HG02571 (cell line): ENCODE results near the gene PHKG1.
"Not testable (repeated sequence)": the region's sequence is repeated elsewhere in the genome, so short reads cannot be mapped to it uniquely, and the experiment has no call there.

Experiments
- ATAC-seq: cut with Tn5 transposase; IDR thresholded peaks from one replicate; pipeline ENCODE4 v1.9.1; 2021; ENCODE audit warnings: mild to moderate bottlenecking, moderate library complexity; ENCODE audit not compliant: unreplicated experiment

The PHKG1 gene

GRCh38 chr7:56083150-56083785 is 9.5 kb downstream of the PHKG1 start:
- ATAC-seq: no peak

- ATAC-seq: no peak
Observed at GRCh38 chr7:56081626-56082340, 11.0 kb downstream of the PHKG1 start.

- ATAC-seq: not testable (repeated sequence)
Observed at GRCh38 chr7:56080726-56081435, 11.9 kb downstream of the PHKG1 start.

GRCh38 chr7:56079450-56080185 is 13.1 kb downstream of the PHKG1 start:
- ATAC-seq: no peak

- ATAC-seq: no peak
Observed at GRCh38 chr7:56078196-56078595, 14.6 kb downstream of the PHKG1 start.

- ATAC-seq: no peak
Observed at GRCh38 chr7:56077681-56078080, 15.1 kb downstream of the PHKG1 start.

- peak; percentile 87 for ATAC-seq
Observed at GRCh38 chr7:56074371-56074791, 18.4 kb downstream of the PHKG1 start.

- ATAC-seq: not testable (repeated sequence)
Observed at GRCh38 chr7:56066376-56066775, 26.4 kb downstream of the PHKG1 start.

- ATAC-seq: peak; percentile 93
Observed at GRCh38 chr7:56063882-56064625, 28.7 kb downstream of the PHKG1 start, which contains the start of gene SUMF2. Gene SUMF2 (plus strand): TSS chr7:56064286. CDS start chr7:56064312, 26 bp downstream.

GRCh38 chr7:56063500-56063881 is 29.3 kb downstream of the PHKG1 start:
- no peak for ATAC-seq

GRCh38 chr7:56062382-56062781 is 30.4 kb downstream of the PHKG1 start:
- no peak for ATAC-seq

- no peak for ATAC-seq
Observed at GRCh38 chr7:56053993-56054392, 38.8 kb downstream of the PHKG1 start.

GRCh38 chr7:56053379-56053778 is 39.4 kb downstream of the PHKG1 start:
- ATAC-seq: no peak

GRCh38 chr7:56051339-56052191 is 41.2 kb downstream of the PHKG1 start, which contains the start of the genes CCT6A and PSPH:
Gene CCT6A (plus strand): TSS chr7:56051765. CDS start chr7:56051849, 84 bp downstream.
Gene PSPH (minus strand): TSS chr7:56051444. CDS start chr7:56021212, 30,232 bp downstream.
- ATAC-seq: peak; percentile 97

- no peak for ATAC-seq
Observed at GRCh38 chr7:56051053-56051338, 41.8 kb downstream of the PHKG1 start.

- not testable (repeated sequence) for ATAC-seq
Observed at GRCh38 chr7:56048763-56049162, 44.0 kb downstream of the PHKG1 start.

- ATAC-seq: no peak
Observed at GRCh38 chr7:56048245-56048644, 44.5 kb downstream of the PHKG1 start.

GRCh38 chr7:56047446-56048116 is 45.2 kb downstream of the PHKG1 start:
- ATAC-seq: not testable (repeated sequence)
